ENCODE data around the gene STPG2.
A peak's percentile ranks its signal among the peaks of the same experiment; 100 is the strongest.
"Not testable (repeated sequence)": the region's sequence is repeated elsewhere in the genome, so short reads cannot be mapped to it uniquely, and the experiment has no call there.

Gene STPG2

GRCh38 chr4:97639961-97640360, 503.3 kb downstream of the STPG2 start:
- DNase-seq (ENCODE audit: low read depth), result no peak

DNA sequence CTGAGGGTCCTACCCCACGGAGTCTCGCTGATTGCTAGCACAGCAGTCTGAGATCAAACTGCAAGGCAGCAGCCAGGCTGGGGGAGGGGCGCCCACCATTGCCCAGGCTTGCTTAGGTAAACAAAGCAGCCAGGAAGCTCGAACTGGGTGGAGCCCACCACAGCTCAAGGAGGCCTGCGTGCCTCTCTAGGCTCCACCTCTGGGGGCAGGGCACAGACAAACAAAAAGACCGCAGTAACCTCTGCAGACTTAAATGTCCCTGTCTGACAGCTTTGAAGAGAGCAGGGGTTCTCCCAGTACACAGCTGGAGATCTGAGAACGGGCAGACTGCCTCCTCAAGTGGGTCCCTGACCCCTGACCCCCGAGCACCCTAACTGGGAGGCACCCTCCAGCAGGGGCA, 509.4 kb downstream of the STPG2 start:
- DNase-seq (ENCODE audit: low read depth), result not testable (repeated sequence)

- no peak for DNase-seq (ENCODE audit: low read depth)
Measured at GRCh38 chr4:97627750-97628149, 515.5 kb downstream of the STPG2 start.

DNA sequence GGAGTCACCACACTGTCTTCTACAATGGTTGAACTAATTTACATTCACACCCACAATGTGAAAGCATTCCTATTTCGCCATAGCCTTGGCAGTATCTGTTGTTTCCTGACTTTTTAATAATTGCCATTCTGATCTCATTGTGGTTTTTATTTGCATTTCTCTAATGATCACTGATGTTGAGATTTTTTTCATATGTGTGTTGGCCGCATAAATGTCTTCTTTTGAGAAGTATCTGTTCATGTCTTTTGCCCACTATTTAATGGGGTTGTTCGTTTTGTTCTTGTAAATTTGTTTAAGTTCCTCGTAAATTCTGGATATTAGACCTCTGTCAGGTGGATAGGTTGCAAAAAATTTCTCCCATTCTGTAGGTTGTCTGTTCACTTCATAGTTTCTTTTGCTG, 519.1 kb downstream of the STPG2 start:
- DNase-seq (ENCODE audit: low read depth), result no peak

GRCh38 chr4:97605932-97606331, 537.3 kb downstream of the STPG2 start:
- no peak for DNase-seq (ENCODE audit: low read depth)

- no peak for DNase-seq (ENCODE audit: low read depth)
Measured at GRCh38 chr4:97593248-97593647, 550.0 kb downstream of the STPG2 start.

GRCh38 chr4:97590266-97590665, 553.0 kb downstream of the STPG2 start:
- DNase-seq (ENCODE audit: low read depth), result no peak

DNA sequence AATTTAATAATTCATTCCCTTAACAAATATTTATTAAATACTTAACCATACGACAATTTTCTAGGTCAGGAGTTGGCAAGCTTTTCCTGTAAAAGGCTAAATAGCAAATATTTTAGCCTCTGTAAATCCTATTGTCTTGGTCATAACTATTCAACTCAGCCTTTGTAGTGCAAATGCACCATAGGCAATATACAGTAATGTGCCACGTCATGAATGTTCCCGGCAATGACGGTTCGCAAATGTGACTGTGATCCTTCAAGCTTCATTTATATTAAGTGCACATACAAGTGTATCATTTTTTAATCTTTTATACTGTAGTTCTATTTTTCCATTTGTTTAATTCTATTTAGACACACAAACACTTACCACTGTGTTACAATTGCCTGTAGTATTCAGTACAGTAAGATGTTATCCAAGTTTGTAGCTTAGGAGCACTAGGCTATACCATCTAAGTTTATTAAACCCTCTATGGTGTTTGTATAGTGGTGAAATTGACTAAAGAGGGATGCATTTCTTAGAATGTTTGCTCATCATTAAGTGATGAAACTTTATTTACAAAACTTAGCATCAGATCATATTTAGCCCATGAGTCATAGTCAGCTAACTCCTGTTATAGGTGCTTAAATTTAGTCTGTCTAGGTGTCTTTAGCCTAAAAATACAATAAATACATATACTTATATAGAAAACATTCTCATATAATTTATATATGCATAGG, 553.6 kb downstream of the STPG2 start:
- DNase-seq (ENCODE audit: low read depth), result no peak

DNA sequence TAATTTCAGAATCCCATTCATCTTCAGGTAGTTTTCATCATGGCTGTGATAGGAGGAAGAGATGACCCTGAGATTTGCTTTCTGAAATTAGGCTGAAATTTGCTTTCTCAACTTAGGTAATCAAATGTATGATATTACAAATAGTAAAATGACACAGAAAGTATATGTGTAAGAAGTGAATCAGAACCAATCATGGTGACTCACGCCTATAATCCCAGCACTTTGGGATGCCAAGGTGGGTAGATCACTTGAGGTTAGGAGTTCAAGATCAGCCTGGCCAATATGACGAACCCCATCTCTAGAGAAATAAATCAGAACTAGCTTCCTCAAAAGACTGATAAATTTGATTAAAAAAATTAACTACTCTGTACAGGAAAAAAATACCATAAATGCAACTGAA, 555.4 kb downstream of the STPG2 start:
- DNase-seq (ENCODE audit: low read depth), result peak; percentile 10

DNA sequence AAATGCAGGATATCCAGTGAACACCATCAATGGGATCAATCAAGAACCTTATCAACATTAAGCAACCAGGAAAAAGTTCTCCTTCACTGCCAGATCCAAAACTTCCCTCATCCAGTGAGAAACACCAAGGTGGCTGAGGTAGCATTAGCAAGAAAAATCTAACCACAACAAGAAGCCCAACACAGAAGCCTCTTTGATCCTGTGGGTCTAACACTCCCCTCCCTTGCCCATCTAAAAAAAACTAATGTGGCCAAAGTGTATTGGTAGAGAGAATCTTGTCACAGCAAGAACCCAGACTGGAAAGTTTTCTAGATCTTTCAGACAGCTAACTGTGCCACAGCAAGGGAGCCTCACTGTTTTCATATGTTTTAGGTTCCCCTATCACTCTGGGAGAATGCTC, 558.0 kb downstream of the STPG2 start:
- no peak for DNase-seq (ENCODE audit: low read depth)

DNA sequence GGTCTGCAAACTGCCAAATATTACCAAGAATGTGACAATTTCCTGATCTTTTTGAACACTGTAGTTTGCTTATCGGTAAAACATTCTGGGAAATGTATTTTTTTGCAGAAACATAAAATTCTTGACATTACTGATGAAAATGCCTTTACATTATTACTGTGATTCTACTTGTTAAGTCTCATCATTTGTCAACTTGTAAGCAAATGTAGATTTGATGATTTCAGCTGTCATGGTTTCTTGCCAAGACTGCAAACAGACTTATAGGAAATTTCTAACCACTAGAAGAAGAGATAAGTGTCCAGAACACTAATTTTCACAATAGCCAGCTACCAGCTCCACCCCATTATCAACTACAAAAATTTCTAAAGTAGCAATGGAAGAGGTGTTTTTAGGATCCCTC, 560.4 kb downstream of the STPG2 start:
- no peak for DNase-seq (ENCODE audit: low read depth)

GRCh38 chr4:97577004-97577403, 566.3 kb downstream of the STPG2 start:
- peak; percentile 1 for DNase-seq (ENCODE audit: low read depth)

GRCh38 chr4:97560009-97560408, 583.3 kb downstream of the STPG2 start:
- DNase-seq (ENCODE audit: low read depth), result no peak

DNA sequence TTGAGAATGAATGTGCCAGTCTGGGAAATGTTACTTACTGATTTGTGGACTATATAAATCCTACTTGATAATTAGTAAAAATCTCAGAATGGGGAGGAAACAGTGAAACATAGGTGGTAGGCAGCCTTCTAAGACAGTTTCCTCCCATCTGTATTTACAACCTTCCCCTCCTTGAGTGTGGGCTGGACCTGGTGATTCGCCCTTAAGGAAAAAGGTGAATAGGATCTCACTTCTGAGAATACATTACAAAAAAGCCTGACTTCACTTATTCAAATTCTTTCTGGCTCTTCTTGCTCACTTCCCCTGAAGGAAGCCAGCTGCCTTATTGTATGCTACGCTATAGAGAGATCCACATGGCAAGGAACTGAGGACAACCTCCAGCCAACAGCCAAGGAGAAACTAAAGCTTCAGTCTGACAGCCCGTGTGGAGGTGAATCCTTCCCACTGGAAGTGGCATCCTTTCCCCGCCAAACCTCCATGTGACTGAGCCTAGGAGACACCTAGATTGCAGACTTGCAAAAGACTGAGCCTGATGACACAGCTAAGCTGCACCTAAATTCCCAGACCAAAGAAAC, 585.0 kb downstream of the STPG2 start:
- no peak for DNase-seq (ENCODE audit: low read depth)

DNA sequence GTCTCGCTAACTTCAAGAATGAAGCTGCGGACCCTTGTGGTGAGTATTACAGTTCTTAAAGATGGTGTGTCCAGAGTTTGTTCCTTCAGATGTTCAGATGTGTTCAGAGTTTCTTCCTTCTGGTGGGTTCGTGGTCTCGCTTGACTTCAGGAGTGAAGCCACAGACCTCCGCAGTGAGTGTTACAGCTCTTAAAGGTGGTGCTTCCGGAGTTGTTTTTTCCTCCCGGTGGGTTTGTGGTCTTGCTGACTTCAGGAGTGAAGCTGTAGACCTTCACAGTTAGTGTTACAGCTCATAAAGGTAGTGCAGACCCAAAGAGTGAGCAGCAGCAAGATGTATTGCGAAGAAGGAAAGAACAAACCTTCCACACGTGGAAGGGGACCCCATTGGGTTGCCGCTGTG, 592.6 kb downstream of the STPG2 start:
- not testable (repeated sequence) for DNase-seq (ENCODE audit: low read depth)

DNA sequence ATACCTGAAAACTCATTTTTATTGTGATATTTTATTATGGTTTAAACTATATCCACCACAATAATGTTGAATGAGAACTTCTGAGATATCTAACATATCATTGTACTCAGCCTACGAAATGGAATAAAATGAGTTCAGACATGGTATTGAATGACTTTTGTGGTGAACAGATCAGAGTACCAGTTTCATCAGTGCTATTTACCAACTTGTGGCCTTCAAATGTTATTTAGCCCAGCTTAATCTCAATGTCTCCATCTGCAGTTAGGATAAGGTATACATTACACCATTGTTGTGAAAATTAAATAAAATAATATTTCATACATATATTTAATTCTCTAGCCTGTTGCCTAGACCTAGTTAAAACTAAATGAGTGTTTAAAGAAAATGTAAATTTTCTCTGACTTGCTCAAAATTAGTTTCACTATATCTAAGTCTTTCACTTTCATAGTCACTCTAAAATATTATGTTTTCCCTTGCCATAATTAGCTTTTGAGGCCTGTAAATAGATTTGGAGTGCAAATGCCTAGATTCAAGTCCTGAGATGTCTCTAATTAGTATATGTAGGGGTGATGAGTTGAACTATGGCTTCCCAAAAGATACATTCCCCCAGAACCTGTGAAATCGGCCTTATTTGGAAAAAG, 594.2 kb downstream of the STPG2 start:
- no peak for DNase-seq (ENCODE audit: low read depth)

DNA sequence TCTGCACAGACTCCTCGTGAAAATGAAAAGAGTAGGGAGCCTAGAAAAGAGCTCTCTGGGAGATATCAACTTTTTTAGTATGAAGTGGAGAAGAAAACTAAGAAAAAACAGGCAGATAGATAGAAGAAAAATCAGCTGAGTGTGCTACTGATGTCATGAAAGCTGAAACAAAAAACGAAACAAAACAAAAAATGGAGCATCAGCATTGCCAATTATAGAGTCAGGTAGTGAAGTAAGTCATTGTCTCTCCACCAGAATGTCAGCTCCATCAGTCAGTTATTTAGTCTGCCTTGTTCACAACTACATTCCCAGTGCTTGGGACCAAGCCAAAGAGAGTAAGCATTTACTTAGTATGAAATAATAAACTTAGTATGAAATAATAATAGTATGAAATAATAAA, 595.1 kb downstream of the STPG2 start:
- DNase-seq (ENCODE audit: low read depth), result no peak

- no peak for DNase-seq (ENCODE audit: low read depth)
Measured at GRCh38 chr4:97531351-97531750, 611.9 kb downstream of the STPG2 start.

- DNase-seq (ENCODE audit: low read depth), result no peak
Measured at GRCh38 chr4:97530676-97531075, 612.6 kb downstream of the STPG2 start.

GRCh38 chr4:97525236-97525635, 618.0 kb downstream of the STPG2 start:
- DNase-seq (ENCODE audit: low read depth), result no peak

DNA sequence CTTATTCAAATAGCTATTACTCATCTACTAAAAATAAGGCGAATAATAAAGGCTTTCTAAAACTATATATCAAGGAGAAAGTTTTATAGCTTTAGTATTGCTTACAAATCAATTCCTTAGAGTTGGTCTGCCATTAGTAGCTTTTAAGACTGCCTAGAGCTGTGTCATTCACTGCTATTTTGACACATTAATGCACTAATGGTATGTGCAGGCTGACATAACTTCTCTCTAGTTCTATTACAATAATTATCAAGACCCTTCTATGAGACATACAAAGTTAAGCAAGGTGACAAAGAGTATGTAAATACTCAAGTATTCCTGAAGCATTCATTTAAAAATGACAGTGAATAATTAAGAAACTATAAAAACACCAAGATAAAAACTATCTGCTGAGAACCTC, 625.3 kb downstream of the STPG2 start:
- DNase-seq (ENCODE audit: low read depth), result no peak

- DNase-seq (ENCODE audit: low read depth), result no peak
Measured at GRCh38 chr4:97513917-97514316, 629.4 kb downstream of the STPG2 start.

All from iris pigment epithelial cell (primary cell).